ENCODE results near the gene CD99. TPM values are rescaled to one million over a fixed set of nuclear protein-coding genes. Genes with fewer than 3 reads are reported as not detected.

CD99 gene
- total RNA-seq, 1 experiment from 2014 or later, result 24.9 TPM

DNA sequence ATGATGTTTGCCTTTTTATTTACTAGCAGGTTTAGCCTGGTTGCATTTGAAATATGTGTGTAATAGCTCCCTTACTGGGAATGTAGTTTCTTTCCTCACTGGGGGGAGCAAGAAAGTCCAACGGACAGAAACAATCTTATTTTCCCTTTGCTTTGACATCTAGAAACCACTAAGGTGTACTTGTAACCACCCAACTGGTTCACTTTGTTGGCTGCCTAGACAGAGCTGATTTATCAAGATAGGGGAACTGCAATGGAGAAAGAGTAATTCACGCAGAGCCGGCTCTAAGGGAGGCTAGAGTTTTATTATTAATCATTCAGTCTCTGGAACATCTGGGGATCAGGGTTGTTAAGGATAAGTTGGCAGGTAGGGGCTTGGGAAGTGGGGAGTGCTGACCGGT, 91.1 kb downstream of the CD99 start:
- Histone ChIP-seq H3K4me3 (ENCODE audit: low read length) (no peak overlapping the region), H2AFZ (ENCODE audit: low read length) (no peak overlapping the region), H3K4me2 (ENCODE audit: low read depth, low read length, poor library complexity, severe bottlenecking) (no peak overlapping the region), H3K36me3 (ENCODE audit: insufficient read depth, low read length) (no peaks in the 10 kb centered on the region), H3K4me1 (ENCODE audit: low read length) (no peaks in the 10 kb centered on the region), H3K9me3 (ENCODE audit: low read length) (no peaks in the 10 kb centered on the region), H4K20me1 (ENCODE audit: insufficient read depth, low read depth, low read length) (no peaks in the 10 kb centered on the region), H3K27ac (ENCODE audit: low read length) (no peak overlapping the region), H3K9ac (ENCODE audit: low read length) (no peak overlapping the region), H3K79me2 (ENCODE audit: low read length) (no peaks in the 10 kb centered on the region), H3K9me2 (replicated peaks; ENCODE audit: insufficient read depth, low read length) (no peaks in the 10 kb centered on the region), H3K27me3 (ENCODE audit: low read length) (no peaks in the 10 kb centered on the region)
- DNase-seq, result no peak

DNA sequence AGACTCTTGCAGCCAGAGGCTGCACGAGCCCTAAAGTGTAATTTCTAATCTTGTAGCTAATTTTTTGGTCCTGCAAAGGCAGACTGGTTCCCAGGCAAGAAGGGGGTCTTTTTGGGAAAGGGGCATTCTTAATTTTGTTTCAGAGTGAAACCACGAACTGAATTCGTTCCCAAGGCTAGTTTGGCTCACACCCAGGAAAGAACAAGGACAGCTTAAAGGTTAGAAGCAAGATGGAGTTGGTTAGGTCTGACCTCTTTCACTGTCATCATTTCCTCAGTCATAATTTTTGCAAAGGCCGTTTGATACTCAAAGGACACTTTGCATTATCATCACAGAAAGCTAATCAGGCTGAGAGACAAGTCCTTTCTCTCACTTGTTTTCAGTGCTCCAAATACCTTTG, 91.7 kb downstream of the CD99 start:
- H3K4me1 ChIP-seq (ENCODE audit: low read length), result no peaks in the 10 kb centered on the region
- no peaks in the 10 kb centered on the region for H3K9me3 ChIP-seq (ENCODE audit: low read length)
- no peak overlapping the region for H3K27ac ChIP-seq (ENCODE audit: low read length)
- H2AFZ ChIP-seq (ENCODE audit: low read length), result no peak overlapping the region
- no peaks in the 10 kb centered on the region for H3K27me3 ChIP-seq (ENCODE audit: low read length)
- H3K4me3 ChIP-seq (ENCODE audit: low read length), result no peak overlapping the region
- H3K9ac ChIP-seq (ENCODE audit: low read length), result no peak overlapping the region
- H3K9me2 ChIP-seq (replicated peaks; ENCODE audit: insufficient read depth, low read length), result no peaks in the 10 kb centered on the region
- H4K20me1 ChIP-seq (ENCODE audit: insufficient read depth, low read depth, low read length), result no peaks in the 10 kb centered on the region
- H3K79me2 ChIP-seq (ENCODE audit: low read length), result no peaks in the 10 kb centered on the region
- no peak overlapping the region for H3K4me2 ChIP-seq (ENCODE audit: low read depth, low read length, poor library complexity, severe bottlenecking)
- DNase-seq, result no peak
- no peaks in the 10 kb centered on the region for H3K36me3 ChIP-seq (ENCODE audit: insufficient read depth, low read length)

DNA sequence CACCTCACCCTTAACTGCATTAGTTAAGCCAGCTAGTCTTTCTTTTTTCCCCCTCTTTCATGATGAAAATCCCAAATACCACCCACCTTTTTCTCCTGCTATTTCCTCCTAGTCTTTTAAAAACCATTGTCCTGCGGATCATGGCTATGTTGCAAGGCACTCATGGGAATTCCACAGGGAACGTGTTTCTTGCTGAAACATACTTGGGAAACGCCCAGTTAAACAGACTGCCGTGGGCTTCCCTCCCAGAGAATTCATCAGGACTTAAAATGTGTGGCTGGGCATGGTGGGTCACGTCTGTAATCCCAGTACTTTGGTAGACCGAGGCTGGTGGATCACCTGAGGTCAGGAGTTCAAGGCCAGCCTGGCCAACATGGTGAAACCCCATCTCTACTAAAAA, 92.9 kb downstream of the CD99 start:
- Histone ChIP-seq H3K79me2 (ENCODE audit: low read length) (no peaks in the 10 kb centered on the region), H4K20me1 (ENCODE audit: insufficient read depth, low read depth, low read length) (no peaks in the 10 kb centered on the region), H3K9ac (ENCODE audit: low read length) (no peak overlapping the region), H3K27ac (ENCODE audit: low read length) (no peak overlapping the region), H3K4me3 (ENCODE audit: low read length) (no peak overlapping the region), H3K27me3 (ENCODE audit: low read length) (no peaks in the 10 kb centered on the region), H3K9me3 (ENCODE audit: low read length) (no peaks in the 10 kb centered on the region), H3K36me3 (ENCODE audit: insufficient read depth, low read length) (no peaks in the 10 kb centered on the region), H3K4me1 (ENCODE audit: low read length) (no peaks in the 10 kb centered on the region), H3K4me2 (ENCODE audit: low read depth, low read length, poor library complexity, severe bottlenecking) (no peak overlapping the region), H2AFZ (ENCODE audit: low read length) (no peak overlapping the region), H3K9me2 (replicated peaks; ENCODE audit: insufficient read depth, low read length) (no peaks in the 10 kb centered on the region)
- no peak for DNase-seq

DNA sequence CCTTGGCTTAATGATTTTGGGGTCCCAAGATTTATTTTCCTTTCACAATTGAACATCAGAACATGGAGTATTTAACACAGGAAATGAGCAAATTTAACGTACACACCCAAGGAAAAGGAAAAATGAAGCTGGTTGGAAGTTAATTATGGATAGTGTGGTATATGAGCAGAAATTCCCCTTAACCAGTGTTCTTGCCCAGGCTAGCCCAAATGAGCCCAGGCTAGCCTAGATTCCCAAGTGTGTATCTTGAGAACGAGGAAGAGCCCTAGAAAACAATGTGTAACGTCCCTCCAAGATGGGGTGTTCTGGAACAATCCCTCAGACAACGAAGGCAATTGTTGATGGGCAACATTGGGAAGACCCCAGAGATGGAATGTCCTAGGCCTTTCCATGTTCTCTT, 94.4 kb downstream of the CD99 start:
- H3K27me3 ChIP-seq (ENCODE audit: low read length), result no peaks in the 10 kb centered on the region
- H3K9me3 ChIP-seq (ENCODE audit: low read length), result no peaks in the 10 kb centered on the region
- no peak overlapping the region for H3K4me2 ChIP-seq (ENCODE audit: low read depth, low read length, poor library complexity, severe bottlenecking)
- no peak overlapping the region for H3K9ac ChIP-seq (ENCODE audit: low read length)
- no peak overlapping the region for H3K4me3 ChIP-seq (ENCODE audit: low read length)
- no peaks in the 10 kb centered on the region for H3K36me3 ChIP-seq (ENCODE audit: insufficient read depth, low read length)
- no peaks in the 10 kb centered on the region for H4K20me1 ChIP-seq (ENCODE audit: insufficient read depth, low read depth, low read length)
- DNase-seq, result no peak
- H3K27ac ChIP-seq (ENCODE audit: low read length), result no peak overlapping the region
- no peaks in the 10 kb centered on the region for H3K79me2 ChIP-seq (ENCODE audit: low read length)
- no peaks in the 10 kb centered on the region for H3K4me1 ChIP-seq (ENCODE audit: low read length)
- H2AFZ ChIP-seq (ENCODE audit: low read length), result no peak overlapping the region
- no peaks in the 10 kb centered on the region for H3K9me2 ChIP-seq (replicated peaks; ENCODE audit: insufficient read depth, low read length)

- H3K27ac ChIP-seq (ENCODE audit: low read length), result no peak overlapping the region
- H3K4me3 ChIP-seq (ENCODE audit: low read length), result no peak overlapping the region
- no peaks in the 10 kb centered on the region for H3K4me1 ChIP-seq (ENCODE audit: low read length)
- no peak overlapping the region for H3K9ac ChIP-seq (ENCODE audit: low read length)
- H3K79me2 ChIP-seq (ENCODE audit: low read length), result no peaks in the 10 kb centered on the region
- H3K9me2 ChIP-seq (replicated peaks; ENCODE audit: insufficient read depth, low read length), result no peaks in the 10 kb centered on the region
- H4K20me1 ChIP-seq (ENCODE audit: insufficient read depth, low read depth, low read length), result no peaks in the 10 kb centered on the region
- no peaks in the 10 kb centered on the region for H3K9me3 ChIP-seq (ENCODE audit: low read length)
- no peak overlapping the region for H2AFZ ChIP-seq (ENCODE audit: low read length)
- H3K4me2 ChIP-seq (ENCODE audit: low read depth, low read length, poor library complexity, severe bottlenecking), result no peak overlapping the region
- DNase-seq, result no peak
- no peaks in the 10 kb centered on the region for H3K36me3 ChIP-seq (ENCODE audit: insufficient read depth, low read length)
- no peaks in the 10 kb centered on the region for H3K27me3 ChIP-seq (ENCODE audit: low read length)
Observed at GRCh38 chrX:2788980-2789379, 97.9 kb downstream of the CD99 start.

DNA sequence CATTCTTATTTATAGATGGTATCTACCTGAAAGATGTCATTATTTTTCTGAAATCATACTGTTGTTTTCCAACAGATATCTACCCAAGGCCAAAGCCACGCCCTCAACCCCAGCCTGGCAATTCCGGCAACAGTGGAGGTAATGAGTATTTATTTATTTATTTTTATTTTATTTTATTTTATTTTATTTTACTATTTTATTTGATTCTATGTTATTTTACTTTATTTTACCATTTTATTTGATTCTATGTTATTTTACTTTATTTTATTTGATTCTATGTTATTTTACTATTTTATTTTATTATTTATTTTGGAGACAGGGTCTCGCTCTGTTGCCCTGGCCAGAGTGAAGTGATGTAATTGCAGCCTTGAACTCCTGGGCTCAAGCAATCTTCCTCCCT, 98.5 kb downstream of the CD99 start:
- Histone ChIP-seq H4K20me1 (ENCODE audit: insufficient read depth, low read depth, low read length) (no peaks in the 10 kb centered on the region), H3K9me3 (ENCODE audit: low read length) (no peaks in the 10 kb centered on the region), H3K27ac (ENCODE audit: low read length) (no peak overlapping the region), H3K4me3 (ENCODE audit: low read length) (no peak overlapping the region), H3K4me1 (ENCODE audit: low read length) (no peaks in the 10 kb centered on the region), H3K4me2 (ENCODE audit: low read depth, low read length, poor library complexity, severe bottlenecking) (no peak overlapping the region), H3K27me3 (ENCODE audit: low read length) (no peaks in the 10 kb centered on the region), H3K9me2 (replicated peaks; ENCODE audit: insufficient read depth, low read length) (no peaks in the 10 kb centered on the region), H2AFZ (ENCODE audit: low read length) (no peak overlapping the region), H3K79me2 (ENCODE audit: low read length) (no peaks in the 10 kb centered on the region), H3K9ac (ENCODE audit: low read length) (no peak overlapping the region), H3K36me3 (ENCODE audit: insufficient read depth, low read length) (no peaks in the 10 kb centered on the region)
- no peak for DNase-seq

Other genes with a start within 250 kb of the CD99 start
- 14.0 and 14.5 TPM in 2 replicates for gene DHRSX, start 190.3 kb upstream of the CD99 start, total RNA-seq (2014; rRNA removed; shearing (Covaris generic); ENCODE audit: low replicate concordance)
- gene ZBED1, start 190.3 kb upstream of the CD99 start, total RNA-seq (2014; rRNA removed; shearing (Covaris generic); ENCODE audit: low replicate concordance), result 15.1 and 22.6 TPM in 2 replicates
- not detected in 2 replicates for gene XG, start 60.7 kb downstream of the CD99 start, total RNA-seq (2014; rRNA removed; shearing (Covaris generic); ENCODE audit: low replicate concordance)
- gene GYG2, start 137.6 kb downstream of the CD99 start, total RNA-seq (2014; rRNA removed; shearing (Covaris generic); ENCODE audit: low replicate concordance), result not detected in 2 replicates
- not detected in 2 replicates for gene ARSD, start 238.0 kb downstream of the CD99 start, total RNA-seq (2014; rRNA removed; shearing (Covaris generic); ENCODE audit: low replicate concordance)

All from Karpas-422 (cell line).